Measurements from ENCODE around the gene TSPYL6.
"Not testable (repeated sequence)": the region's sequence is repeated elsewhere in the genome, so short reads cannot be mapped to it uniquely, and the experiment has no call there.

The TSPYL6 gene

DNA sequence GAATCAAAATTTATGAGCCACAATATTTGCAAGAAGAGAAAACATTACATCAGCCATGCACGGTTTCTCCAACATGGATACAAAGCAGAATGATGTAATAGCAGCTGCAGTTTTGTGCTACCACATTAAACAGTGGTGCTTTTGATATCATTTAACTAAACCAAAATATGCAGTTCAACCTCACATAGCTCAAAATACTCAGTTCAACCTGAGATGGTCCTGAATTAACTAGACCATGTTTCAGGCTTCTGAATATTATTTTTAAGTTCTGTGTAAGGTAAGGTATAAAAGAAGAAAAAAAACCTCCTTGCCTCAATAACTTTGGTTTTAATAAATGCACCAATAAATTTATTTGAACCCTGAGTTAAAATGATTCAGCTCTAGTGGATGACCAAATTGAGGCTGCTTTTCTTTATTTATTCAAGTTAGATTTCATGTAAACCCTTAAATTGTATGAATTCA, 18.8 kb upstream of the TSPYL6 start:
- Histone ChIP-seq H3K4me3 (ENCODE audit: low read length) (no peak overlapping the region), H3K9me3 (replicated peaks; ENCODE audit: low read length) (no peaks in the 10 kb centered on the region)

DNA sequence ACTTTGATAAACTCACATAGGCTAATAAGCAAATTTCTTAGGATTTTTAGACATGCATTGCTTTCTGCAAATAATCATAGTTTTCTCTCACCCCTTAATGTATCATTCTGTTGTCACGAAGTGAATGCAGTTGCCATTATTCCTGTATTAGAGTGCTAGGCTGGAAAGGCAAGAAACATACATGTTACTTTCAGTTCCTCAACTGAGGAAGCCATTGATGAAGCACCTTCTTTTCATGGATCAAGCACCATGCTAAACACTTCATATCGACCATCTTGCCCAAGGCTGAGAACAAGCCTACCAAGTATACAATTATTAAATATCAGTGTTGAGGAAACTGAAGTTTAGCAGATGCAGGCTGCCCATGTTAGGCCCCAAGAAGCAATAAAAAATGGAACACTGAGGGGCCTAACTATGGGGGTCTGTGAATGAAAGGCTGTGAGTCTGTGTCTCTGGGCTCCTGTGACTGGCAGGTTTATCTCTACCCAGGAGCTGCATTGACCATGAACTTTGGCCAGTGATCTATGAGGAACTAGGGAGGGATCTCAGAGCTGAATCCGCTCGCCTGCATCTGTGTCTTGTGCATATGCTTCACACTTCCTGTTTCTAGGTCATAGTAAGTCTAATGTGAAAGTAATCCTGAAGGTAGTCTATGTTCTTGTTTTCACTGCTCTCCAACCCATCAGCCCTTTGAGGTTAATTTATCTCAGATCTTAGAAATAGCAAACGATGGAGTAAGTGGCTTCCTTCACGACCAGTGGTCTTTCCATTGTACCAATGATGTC, 16.0 kb upstream of the TSPYL6 start:
- H3K9me3 ChIP-seq (replicated peaks; ENCODE audit: low read length), result no peaks in the 10 kb centered on the region
- no peak overlapping the region for H3K9ac ChIP-seq (ENCODE audit: low read depth, low read length)
- H3K4me1 ChIP-seq (ENCODE audit: control insufficient read depth, insufficient read depth, low read length), result no peaks in the 10 kb centered on the region
- H3K4me2 ChIP-seq (ENCODE audit: low read length), result no peak overlapping the region
- no peaks in the 10 kb centered on the region for H3K27me3 ChIP-seq (ENCODE audit: control insufficient read depth, insufficient read depth, low read length)
- no peak overlapping the region for H3K4me3 ChIP-seq (ENCODE audit: low read length)
- no peaks in the 10 kb centered on the region for H3K36me3 ChIP-seq (ENCODE audit: insufficient read depth, low read length)

More for the DNA sequence above, 18.8 kb upstream of the TSPYL6 start:
- H3K27me3 ChIP-seq (ENCODE audit: control insufficient read depth, insufficient read depth, low read length), result no peaks in the 10 kb centered on the region
- H3K9ac ChIP-seq (ENCODE audit: low read depth, low read length), result no peak overlapping the region
- no peaks in the 10 kb centered on the region for H3K36me3 ChIP-seq (ENCODE audit: insufficient read depth, low read length)
- no peaks in the 10 kb centered on the region for H3K4me1 ChIP-seq (ENCODE audit: control insufficient read depth, insufficient read depth, low read length)
- no peak overlapping the region for H3K4me2 ChIP-seq (ENCODE audit: low read length)

DNA sequence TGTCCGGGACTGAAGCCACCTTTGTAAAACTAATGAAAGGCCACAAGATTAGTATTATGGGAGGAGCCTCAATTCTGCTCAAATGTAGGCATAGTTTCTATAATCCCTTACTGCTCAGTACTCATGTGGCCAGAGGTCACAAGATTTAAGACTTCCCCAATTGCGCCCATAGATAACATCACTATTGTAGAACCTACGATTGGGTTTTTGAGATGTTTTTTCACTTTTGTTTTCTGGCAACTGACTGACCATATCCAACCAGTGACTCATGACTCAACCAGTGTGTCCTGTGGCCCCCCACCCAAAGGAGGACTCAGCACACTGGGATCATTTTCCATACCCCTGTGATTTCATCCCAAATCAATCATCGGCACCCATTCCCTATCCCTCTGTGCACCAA, 15.2 kb upstream of the TSPYL6 start:
- no peaks in the 10 kb centered on the region for H3K36me3 ChIP-seq (ENCODE audit: insufficient read depth, low read length)
- no peak overlapping the region for H3K9ac ChIP-seq (ENCODE audit: low read depth, low read length)
- no peaks in the 10 kb centered on the region for H3K9me3 ChIP-seq (replicated peaks; ENCODE audit: low read length)
- H3K4me1 ChIP-seq (ENCODE audit: control insufficient read depth, insufficient read depth, low read length), result no peaks in the 10 kb centered on the region
- H3K4me2 ChIP-seq (ENCODE audit: low read length), result no peak overlapping the region
- no peaks in the 10 kb centered on the region for H3K27me3 ChIP-seq (ENCODE audit: control insufficient read depth, insufficient read depth, low read length)
- H3K4me3 ChIP-seq (ENCODE audit: low read length), result no peak overlapping the region

DNA sequence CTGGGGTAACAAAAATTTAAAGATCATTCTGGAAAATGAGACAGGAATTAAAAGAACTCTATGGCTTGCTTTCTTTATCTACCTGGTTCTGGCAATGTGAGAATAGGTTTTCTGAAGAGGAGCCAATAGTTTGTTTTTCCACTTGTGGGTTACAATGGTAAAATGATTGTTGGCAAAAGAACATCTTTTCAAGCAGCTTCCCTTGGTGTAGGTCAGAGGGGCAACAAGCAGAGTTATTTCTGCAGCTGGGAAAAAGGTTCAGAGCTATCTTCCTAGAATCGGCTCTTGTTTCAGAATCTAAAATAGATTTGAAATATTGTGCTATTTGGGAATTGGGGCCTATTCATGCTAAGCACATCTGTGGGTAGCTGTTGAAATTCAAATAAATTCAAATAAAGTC, 11.5 kb upstream of the TSPYL6 start:
- no peak overlapping the region for H3K4me3 ChIP-seq (ENCODE audit: low read length)
- no peak overlapping the region for H3K9ac ChIP-seq (ENCODE audit: low read depth, low read length)
- H3K9me3 ChIP-seq (replicated peaks; ENCODE audit: low read length), result no peaks in the 10 kb centered on the region
- H3K4me1 ChIP-seq (ENCODE audit: control insufficient read depth, insufficient read depth, low read length), result no peaks in the 10 kb centered on the region
- H3K36me3 ChIP-seq (ENCODE audit: insufficient read depth, low read length), result no peaks in the 10 kb centered on the region
- H3K4me2 ChIP-seq (ENCODE audit: low read length), result no peak overlapping the region
- no peaks in the 10 kb centered on the region for H3K27me3 ChIP-seq (ENCODE audit: control insufficient read depth, insufficient read depth, low read length)

DNA sequence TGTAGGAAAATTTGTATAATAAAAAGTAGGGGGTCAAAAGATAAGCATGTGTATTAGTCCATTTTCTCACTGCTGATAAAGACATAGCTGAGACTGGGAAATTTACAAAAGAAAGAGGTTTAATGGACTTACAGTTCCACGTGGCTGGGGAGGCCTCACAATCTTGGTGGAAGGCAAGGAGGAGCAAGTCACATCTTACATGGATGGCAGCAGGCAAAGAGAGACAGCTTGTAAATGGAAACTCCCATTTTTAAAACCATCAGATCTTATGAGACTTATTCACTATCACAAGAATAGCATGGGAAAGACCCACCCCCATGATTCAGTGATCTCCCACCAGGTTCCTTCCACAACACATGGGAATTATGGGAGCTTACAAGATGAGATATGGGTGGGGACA, 9.1 kb upstream of the TSPYL6 start:
- H3K27me3 ChIP-seq (ENCODE audit: control insufficient read depth, insufficient read depth, low read length); H3K4me3 ChIP-seq (ENCODE audit: low read length); H3K9me3 ChIP-seq (replicated peaks; ENCODE audit: low read length); H3K36me3 ChIP-seq (ENCODE audit: insufficient read depth, low read length); H3K9ac ChIP-seq (ENCODE audit: low read depth, low read length); H3K4me2 ChIP-seq (ENCODE audit: low read length); H3K4me1 ChIP-seq (ENCODE audit: control insufficient read depth, insufficient read depth, low read length): not testable (repeated sequence)

DNA sequence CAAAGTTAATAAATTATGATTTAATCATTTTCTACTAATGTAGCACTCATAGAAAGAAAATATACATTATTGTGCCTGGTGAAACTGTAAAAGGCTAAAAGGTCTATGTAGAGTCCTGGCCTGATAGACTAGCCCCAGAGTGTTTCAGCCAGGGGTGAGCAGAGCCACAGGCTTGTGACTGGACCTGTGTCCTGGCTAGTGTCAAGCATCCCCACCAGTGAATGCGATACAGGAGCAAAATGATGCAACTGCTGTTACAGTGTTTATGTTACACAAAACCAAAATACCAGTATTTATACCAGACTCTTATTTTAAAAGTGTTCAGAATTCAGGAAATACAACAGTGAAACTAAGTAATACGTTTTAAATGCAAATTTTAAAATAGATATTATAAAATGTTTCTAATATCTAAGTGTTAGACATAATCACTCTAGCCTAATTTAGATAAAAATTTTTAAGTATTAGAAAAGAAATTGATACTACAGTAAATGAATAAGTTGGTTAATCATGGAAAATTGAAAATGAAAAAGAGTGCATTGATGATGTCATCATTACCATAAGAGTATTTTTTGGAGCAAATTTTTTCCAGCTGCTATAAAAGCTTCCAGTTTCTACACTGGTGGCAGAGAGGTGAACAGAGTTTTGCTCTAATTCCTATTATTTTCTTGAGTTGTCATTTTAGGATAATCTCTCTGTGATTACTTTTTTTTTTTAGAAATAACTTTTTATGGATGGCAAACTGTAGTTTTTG, 6.2 kb upstream of the TSPYL6 start:
- no peaks in the 10 kb centered on the region for H3K27me3 ChIP-seq (ENCODE audit: control insufficient read depth, insufficient read depth, low read length)
- no peak overlapping the region for H3K4me2 ChIP-seq (ENCODE audit: low read length)
- no peak overlapping the region for H3K4me3 ChIP-seq (ENCODE audit: low read length)
- H3K4me1 ChIP-seq (ENCODE audit: control insufficient read depth, insufficient read depth, low read length), result peaks cover 5% of the 10 kb centered on the region
- no peaks in the 10 kb centered on the region for H3K36me3 ChIP-seq (ENCODE audit: insufficient read depth, low read length)
- H3K9me3 ChIP-seq (replicated peaks; ENCODE audit: low read length), result no peaks in the 10 kb centered on the region
- H3K9ac ChIP-seq (ENCODE audit: low read depth, low read length), result no peak overlapping the region

DNA sequence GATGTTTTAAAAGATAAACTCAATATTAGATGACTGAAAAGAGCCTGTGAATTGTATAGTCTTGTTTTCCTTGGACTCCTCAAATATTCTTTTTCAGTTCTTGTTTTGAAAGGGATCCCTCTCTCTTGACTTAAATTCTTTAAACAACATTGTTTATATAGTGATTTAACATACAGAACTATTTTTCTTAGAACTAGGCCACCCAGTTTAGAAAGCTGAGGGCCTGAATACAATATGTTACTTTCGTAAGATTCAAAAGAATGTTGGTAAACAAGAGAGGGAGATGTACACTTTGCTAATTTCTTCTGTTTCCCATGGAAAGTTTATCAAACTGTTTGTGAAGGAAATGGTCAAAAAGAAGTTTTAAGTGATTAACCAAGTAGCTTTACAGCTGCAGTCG, 5.5 kb upstream of the TSPYL6 start:
- Histone ChIP-seq H3K9ac (ENCODE audit: low read depth, low read length) (no peak overlapping the region), H3K9me3 (replicated peaks; ENCODE audit: low read length) (no peaks in the 10 kb centered on the region), H3K4me2 (ENCODE audit: low read length) (no peak overlapping the region), H3K36me3 (ENCODE audit: insufficient read depth, low read length) (no peaks in the 10 kb centered on the region), H3K4me3 (ENCODE audit: low read length) (no peak overlapping the region), H3K27me3 (ENCODE audit: control insufficient read depth, insufficient read depth, low read length) (no peaks in the 10 kb centered on the region), H3K4me1 (ENCODE audit: control insufficient read depth, insufficient read depth, low read length) (peaks cover 5% of the 10 kb centered on the region)

DNA sequence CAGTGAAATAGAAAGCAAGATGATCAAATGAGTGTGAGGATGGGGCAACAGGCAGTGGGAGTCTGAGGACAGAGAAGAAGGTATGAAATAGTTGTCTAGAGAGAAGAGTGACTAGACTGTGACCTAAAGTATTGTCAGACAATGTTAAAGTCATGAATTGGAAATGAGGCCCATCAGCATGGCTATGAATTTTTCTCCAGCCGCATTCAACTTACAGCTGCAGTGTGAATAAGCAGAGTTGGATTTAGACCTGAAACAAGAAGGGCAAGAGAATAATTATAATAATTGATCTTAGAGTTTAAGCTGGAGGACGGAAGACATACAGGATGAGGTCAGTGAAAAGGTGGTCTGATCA, 4.2 kb upstream of the TSPYL6 start:
- H3K4me1 ChIP-seq (ENCODE audit: control insufficient read depth, insufficient read depth, low read length), result peaks cover 5% of the 10 kb centered on the region
- H3K9me3 ChIP-seq (replicated peaks; ENCODE audit: low read length), result no peaks in the 10 kb centered on the region
- no peaks in the 10 kb centered on the region for H3K27me3 ChIP-seq (ENCODE audit: control insufficient read depth, insufficient read depth, low read length)
- no peak overlapping the region for H3K4me2 ChIP-seq (ENCODE audit: low read length)
- H3K4me3 ChIP-seq (ENCODE audit: low read length), result no peak overlapping the region
- no peaks in the 10 kb centered on the region for H3K36me3 ChIP-seq (ENCODE audit: insufficient read depth, low read length)
- no peak overlapping the region for H3K9ac ChIP-seq (ENCODE audit: low read depth, low read length)

DNA sequence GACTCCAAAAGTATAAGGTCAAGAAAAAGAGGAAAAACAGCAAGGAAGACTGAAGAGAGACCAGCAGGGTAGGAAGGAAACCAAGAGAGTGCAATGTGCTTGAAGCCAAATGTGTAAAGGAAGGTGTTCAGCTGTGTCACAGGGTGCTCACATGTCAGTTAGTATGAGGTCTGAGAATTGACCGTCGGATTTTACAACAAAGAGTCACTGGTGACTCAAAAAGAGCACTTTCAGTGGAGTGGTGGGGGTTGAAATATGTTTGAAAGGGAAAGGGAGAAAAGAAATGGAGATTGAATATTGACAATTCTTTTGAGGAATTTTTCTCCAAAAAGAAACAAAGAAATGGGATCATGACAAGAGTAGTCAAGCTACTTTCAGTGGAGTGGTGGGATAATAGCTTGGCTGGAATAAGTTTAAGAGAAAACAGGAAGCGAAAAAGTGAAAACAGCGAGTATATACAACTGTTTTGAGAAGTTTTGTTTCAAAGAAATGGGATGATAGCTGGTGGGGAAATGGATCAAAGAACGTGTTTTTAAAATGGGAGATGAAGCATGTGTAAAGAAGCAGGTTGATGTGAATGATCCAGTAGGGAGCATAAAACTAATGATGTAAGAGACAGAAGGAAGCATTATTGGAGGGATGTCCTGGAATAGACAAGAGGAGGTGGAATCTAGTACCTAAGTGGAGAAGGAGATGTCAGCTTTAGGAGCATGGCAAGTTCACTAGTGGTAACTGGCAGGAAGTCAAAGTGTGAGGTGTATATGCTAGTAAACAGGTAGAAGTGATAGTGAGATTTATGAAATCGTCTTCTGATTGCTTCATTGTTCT, 3.6 kb upstream of the TSPYL6 start:
- Histone ChIP-seq H3K9me3 (replicated peaks; ENCODE audit: low read length) (no peaks in the 10 kb centered on the region), H3K4me3 (ENCODE audit: low read length) (no peak overlapping the region), H3K36me3 (ENCODE audit: insufficient read depth, low read length) (no peaks in the 10 kb centered on the region), H3K4me2 (ENCODE audit: low read length) (no peak overlapping the region), H3K4me1 (ENCODE audit: control insufficient read depth, insufficient read depth, low read length) (peaks cover 5% of the 10 kb centered on the region), H3K27me3 (ENCODE audit: control insufficient read depth, insufficient read depth, low read length) (no peaks in the 10 kb centered on the region), H3K9ac (ENCODE audit: low read depth, low read length) (no peak overlapping the region)

DNA sequence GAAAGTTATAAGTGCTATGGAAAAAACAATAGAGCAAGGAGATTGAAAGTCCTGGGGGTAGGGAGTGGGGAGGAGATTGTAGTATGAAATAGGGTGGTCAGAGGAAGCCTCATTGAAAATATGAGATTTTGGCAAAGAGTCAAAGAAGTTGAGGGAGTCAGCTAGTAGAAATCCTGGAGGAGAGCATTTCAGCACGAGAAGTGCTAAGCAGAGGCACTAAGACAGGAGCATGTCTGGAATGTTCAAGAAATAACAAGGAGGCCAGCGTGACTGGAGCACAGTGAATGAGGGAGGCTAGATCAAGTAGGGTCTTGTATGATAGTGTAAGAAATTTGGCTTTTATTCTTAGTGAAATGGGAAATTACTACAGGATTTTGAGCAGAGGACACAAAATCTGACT, 2.1 kb upstream of the TSPYL6 start:
- Histone ChIP-seq H3K4me2 (ENCODE audit: low read length) (no peak overlapping the region), H3K36me3 (ENCODE audit: insufficient read depth, low read length) (no peaks in the 10 kb centered on the region), H3K9me3 (replicated peaks; ENCODE audit: low read length) (no peaks in the 10 kb centered on the region), H3K27me3 (ENCODE audit: control insufficient read depth, insufficient read depth, low read length) (no peaks in the 10 kb centered on the region), H3K4me3 (ENCODE audit: low read length) (no peak overlapping the region), H3K4me1 (ENCODE audit: control insufficient read depth, insufficient read depth, low read length) (peaks cover 5% of the 10 kb centered on the region), H3K9ac (ENCODE audit: low read depth, low read length) (no peak overlapping the region)

DNA sequence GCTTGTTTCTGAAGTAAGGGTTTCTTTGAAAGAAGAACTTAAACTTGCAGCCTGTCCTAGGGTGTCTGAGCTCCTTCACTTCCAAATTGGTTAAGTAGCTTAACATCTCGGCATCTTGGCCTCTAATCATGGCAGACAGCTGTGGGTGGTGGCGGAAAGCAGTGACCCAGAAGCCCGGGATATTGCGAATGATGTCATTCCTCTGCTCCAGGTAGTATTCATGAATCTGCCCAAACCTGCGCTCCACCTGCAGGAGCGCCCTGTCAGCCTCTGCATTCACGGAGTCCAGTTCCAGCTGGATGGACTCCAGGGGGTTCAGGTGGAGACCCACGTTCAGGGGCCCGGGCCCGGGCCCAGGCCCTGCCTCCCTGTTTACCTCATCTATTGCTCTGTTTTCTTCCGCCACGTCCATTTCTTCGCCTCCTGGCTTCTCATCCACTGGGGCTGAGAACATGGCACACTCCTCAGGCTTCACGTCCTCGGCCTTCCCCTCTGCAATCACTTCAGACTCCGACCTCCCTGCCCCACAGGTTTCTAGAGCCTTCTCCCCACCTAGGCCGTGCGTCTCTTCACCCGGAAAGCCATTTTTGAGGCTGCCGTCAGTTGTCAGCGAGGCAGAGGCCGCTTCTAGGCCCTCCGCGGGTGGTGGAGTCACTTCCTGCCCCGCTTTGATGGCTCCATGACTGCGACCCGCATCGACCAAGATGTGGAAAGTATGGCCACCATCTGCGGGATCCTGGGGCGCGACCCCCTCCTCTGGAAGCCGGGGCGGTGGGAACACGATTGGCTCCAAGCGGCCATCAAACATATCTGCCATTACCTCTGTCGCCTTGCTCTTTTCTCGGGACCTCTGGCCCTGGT, 569 bp downstream of the TSPYL6 start:
- H3K27me3 ChIP-seq (ENCODE audit: control insufficient read depth, insufficient read depth, low read length), result no peaks in the 10 kb centered on the region
- H3K4me3 ChIP-seq (ENCODE audit: low read length), result no peak overlapping the region
- H3K4me1 ChIP-seq (ENCODE audit: control insufficient read depth, insufficient read depth, low read length), result no peaks in the 10 kb centered on the region

More for the DNA sequence above, 569 bp downstream of the TSPYL6 start:
- Histone ChIP-seq H3K9ac (ENCODE audit: low read depth, low read length) (no peak overlapping the region), H3K4me2 (ENCODE audit: low read length) (no peak overlapping the region), H3K36me3 (ENCODE audit: insufficient read depth, low read length) (no peaks in the 10 kb centered on the region), H3K9me3 (replicated peaks; ENCODE audit: low read length) (no peaks in the 10 kb centered on the region)

Data from skeletal muscle satellite cell (primary cell).